ENCODE data around the gene SMARCB1. TPM values are rescaled to one million over a fixed set of nuclear protein-coding genes. Genes with fewer than 3 reads are reported as not detected.
A peak's percentile ranks its signal among the peaks of the same experiment; 100 is the strongest.

Gene SMARCB1
- total RNA-seq: 10 to 100 TPM; 91.4 to 92.6 TPM

DNA sequence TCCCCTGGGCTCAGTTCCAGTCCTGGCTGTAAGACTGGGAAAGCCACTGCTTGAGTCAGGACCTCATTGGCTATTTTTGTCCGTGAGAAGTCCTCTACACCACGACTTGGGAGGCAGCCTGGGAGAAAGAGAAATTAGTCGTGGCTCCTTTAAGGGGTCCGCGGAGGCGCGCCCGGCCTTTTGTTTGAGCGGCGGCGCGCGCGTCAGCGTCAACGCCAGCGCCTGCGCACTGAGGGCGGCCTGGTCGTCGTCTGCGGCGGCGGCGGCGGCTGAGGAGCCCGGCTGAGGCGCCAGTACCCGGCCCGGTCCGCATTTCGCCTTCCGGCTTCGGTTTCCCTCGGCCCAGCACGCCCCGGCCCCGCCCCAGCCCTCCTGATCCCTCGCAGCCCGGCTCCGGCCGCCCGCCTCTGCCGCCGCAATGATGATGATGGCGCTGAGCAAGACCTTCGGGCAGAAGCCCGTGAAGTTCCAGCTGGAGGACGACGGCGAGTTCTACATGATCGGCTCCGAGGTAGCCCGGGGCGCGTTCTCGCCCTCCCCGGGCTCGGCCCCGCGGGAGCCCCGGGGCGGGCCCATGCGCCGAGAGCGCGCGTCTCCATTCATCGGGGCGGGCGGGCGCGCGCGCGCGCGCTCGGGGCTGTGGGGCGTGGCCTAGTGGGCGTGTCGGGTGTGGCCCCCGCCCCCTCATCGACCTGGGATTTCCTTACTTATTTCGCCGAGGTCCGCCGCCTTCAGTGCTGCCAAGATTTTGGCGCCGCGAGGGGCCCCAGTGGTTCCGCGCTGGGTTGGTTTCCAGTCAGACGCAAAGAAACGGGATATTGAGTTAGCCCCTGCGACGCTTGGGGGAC, at the start of gene SMARCB1:
SMARCB1 (plus strand) TSS at position 215 of the 848 bp plus-strand sequence; CDS start at position 419, 204 bp downstream.
- Mint-ChIP-seq H3K4me1 (peaks cover 48% of the 10 kb centered on the region), H3K27me3 (no peaks in the 10 kb centered on the region), H3K4me3 (peak within 1 kb of the TSS; percentile 89), H3K9me3 (no peaks in the 10 kb centered on the region), H3K27ac (peak within 1 kb of the TSS; percentile 97), H3K36me3 (ENCODE audit: low read depth) (peaks cover 6% of the 10 kb centered on the region)
- ChIA-PET POLR2A (no interaction called here), CTCF (interaction anchor here (1.4 kb wide), 1 partner anchor 19 kb away, joined by 3 read pairs; the partner anchor contains the start of gene CHCHD10)
- peak; percentile 89 for DNase-seq

DNA sequence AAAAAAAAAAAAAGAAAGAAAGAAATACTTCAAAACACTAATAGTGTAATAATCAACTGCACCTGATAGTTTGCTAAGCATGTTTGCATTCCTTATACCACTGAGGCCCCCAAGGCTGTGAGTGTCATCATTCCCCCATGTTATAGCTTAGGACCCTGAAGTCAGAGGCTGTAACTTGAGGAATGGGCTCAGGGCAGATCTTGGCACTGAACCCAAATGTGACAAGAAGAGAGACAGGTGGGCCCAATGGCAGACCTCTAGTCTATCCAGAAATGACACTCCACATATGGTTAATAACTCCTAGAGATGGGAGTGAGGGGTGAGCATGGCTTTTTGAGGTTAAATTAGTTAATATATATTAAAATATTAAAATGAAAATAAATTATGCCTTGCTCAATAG, 49.1 kb upstream of the SMARCB1 start:
- no peaks in the 10 kb centered on the region for H3K36me3 Mint-ChIP-seq (ENCODE audit: low read depth)
- DNase-seq: no peak
- POLR2A ChIA-PET: no interaction called here

DNA sequence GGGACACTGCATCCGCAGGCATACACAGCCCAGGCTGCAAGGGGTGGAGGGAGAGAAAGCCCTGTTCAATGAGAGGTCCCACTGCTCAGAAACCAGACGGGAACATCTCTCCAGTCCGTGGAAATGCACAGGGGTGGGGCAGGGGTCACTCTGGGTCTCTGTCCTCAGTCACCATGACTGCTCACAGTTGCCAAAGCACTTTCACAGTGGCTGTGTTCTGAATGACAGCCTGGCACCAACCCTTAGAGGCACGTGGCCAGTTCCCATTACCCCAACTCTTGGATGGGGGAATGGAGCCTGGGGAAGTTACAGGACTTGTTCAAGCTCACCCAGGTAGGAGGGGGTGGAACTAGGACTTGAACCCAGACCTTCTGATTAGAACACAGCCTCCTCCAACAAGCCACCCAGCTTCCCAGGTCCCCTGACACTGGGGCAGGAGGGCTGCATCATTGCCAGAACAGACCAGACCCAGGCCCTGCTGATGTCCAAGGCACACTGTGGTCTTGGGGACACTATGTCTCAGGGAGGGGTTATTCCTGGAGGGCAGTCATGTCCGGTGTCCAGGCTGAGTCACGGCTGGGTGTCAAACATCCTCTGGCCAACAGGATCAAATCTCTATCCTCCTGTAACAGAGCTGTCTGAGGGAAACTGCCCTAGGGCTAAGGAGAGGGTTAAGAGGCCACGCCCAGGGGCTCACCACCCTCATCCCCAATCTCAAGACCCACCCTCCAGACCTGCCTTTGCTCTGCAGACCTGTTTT, 44.1 kb upstream of the SMARCB1 start:
- H3K9me3 Mint-ChIP-seq: peaks cover 7% of the 10 kb centered on the region
- H3K27ac Mint-ChIP-seq: no peak overlapping the region
- peaks cover 19% of the 10 kb centered on the region for H3K36me3 Mint-ChIP-seq (ENCODE audit: low read depth)
- no peak for DNase-seq
- CTCF ChIA-PET: interaction anchor here (0.6 kb wide), 1 partner anchor 63 kb away, joined by 4 read pairs; no protein-coding TSS in a partner anchor
- H3K27me3 Mint-ChIP-seq: no peaks in the 10 kb centered on the region
- POLR2A ChIA-PET: no interaction called here
- no peak overlapping the region for H3K4me3 Mint-ChIP-seq
- H3K4me1 Mint-ChIP-seq: peaks cover 3% of the 10 kb centered on the region

More for the DNA sequence above, 49.1 kb upstream of the SMARCB1 start:
- H3K9me3 Mint-ChIP-seq: no peaks in the 10 kb centered on the region
- CTCF ChIA-PET: interaction anchor here (0.6 to 1.1 kb wide), 4 partner anchors 9 to 813 kb away, joined by 3 read pairs; partner anchors contain the start of gene MIF
- no peak overlapping the region for H3K4me3 Mint-ChIP-seq
- peaks cover 3% of the 10 kb centered on the region for H3K4me1 Mint-ChIP-seq
- no peak overlapping the region for H3K27ac Mint-ChIP-seq
- H3K27me3 Mint-ChIP-seq: no peaks in the 10 kb centered on the region

DNA sequence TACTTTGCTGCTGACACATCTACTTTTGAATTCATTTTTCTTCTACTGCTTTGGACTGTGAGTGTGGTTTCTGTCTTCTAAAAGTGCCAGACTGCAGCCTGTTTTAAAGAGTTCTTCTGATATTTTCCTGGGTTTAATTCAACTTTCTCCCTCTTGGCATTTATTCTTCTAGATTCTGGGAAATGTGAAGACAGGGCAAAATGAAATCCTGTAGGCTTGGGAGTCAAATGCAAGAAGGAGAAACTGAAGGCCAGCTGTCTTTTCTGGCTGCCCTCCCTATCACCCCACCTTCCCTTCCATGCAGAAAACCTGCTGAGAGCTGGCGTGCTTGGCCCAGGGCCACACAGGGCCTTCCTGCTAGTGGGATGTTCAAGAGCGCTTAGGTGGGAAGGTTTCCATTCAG, 43.5 kb upstream of the SMARCB1 start:
- peaks cover 7% of the 10 kb centered on the region for H3K9me3 Mint-ChIP-seq
- H3K4me3 Mint-ChIP-seq: no peak overlapping the region
- no peak for DNase-seq
- H3K27me3 Mint-ChIP-seq: no peaks in the 10 kb centered on the region
- ChIA-PET CTCF (interaction anchor here (1.3 to 1.4 kb wide), 2 partner anchors 16 to 30 kb away, joined by 3 to 4 read pairs; no protein-coding TSS in a partner anchor), POLR2A (no interaction called here)
- no peak overlapping the region for H3K27ac Mint-ChIP-seq
- H3K4me1 Mint-ChIP-seq: peaks cover 3% of the 10 kb centered on the region
- peaks cover 19% of the 10 kb centered on the region for H3K36me3 Mint-ChIP-seq (ENCODE audit: low read depth)

DNA sequence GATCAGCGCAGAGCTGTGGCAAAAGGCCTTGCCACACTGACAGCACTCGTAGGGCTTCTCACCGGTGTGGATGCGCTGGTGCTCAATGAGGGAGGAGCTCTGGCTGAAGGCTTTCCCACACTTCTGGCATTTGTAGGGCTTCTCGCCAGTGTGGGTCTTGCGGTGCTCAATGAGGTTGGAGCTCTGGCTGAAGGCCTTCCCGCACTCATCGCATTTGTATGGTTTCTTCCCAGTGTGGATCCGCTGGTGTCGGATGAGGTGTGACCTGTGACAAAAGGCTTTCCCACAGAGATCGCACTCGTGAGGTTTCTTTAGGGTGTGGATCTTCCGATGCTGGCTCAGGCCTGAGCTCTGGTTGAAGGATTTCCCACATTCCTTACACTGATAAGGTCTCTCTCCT, 42.8 kb upstream of the SMARCB1 start:
- ChIA-PET CTCF (interaction anchor here (1.1 to 1.4 kb wide), 3 partner anchors 16 to 30 kb away, joined by 3 to 4 read pairs (median 3); partner anchors contain the start of gene CHCHD10), POLR2A (interaction anchor here (0.6 kb wide), 1 partner anchor 154 kb away, joined by 4 read pairs; no protein-coding TSS in a partner anchor)
- H3K27me3 Mint-ChIP-seq: no peaks in the 10 kb centered on the region
- DNase-seq: no peak
- no peak overlapping the region for H3K4me3 Mint-ChIP-seq
- peaks cover 7% of the 10 kb centered on the region for H3K9me3 Mint-ChIP-seq
- no peak overlapping the region for H3K27ac Mint-ChIP-seq
- peaks cover 19% of the 10 kb centered on the region for H3K36me3 Mint-ChIP-seq (ENCODE audit: low read depth)
- H3K4me1 Mint-ChIP-seq: no peaks in the 10 kb centered on the region

DNA sequence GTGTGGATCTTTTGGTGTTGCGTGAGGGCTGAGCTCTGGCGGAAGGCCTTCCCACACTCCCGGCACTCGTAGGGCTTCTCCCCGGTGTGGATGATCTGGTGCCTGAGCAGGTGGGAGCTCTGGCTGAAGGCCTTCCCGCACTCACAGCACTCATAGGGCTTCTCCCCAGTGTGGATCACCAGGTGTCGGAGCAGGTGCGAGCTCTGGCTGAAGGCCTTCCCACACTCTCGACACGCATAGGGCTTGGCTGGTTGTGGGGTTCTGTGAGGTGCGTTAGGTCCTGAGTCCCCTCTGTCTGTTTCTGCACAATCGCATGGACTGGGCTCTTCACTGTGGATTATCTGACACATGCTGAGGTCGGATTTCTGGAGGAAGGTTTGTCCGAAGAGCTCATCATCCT, 42.3 kb upstream of the SMARCB1 start:
- Mint-ChIP-seq H3K27ac (no peak overlapping the region), H3K9me3 (peaks cover 7% of the 10 kb centered on the region), H3K4me1 (no peaks in the 10 kb centered on the region), H3K36me3 (ENCODE audit: low read depth) (peaks cover 19% of the 10 kb centered on the region), H3K4me3 (no peak overlapping the region), H3K27me3 (no peaks in the 10 kb centered on the region)
- DNase-seq: no peak
- ChIA-PET CTCF (interaction anchor here (1.1 to 1.4 kb wide), 3 partner anchors 15 to 31 kb away, joined by 3 to 4 read pairs (median 3); partner anchors contain the start of gene CHCHD10), POLR2A (interaction anchor here (0.6 kb wide), 1 partner anchor 155 kb away, joined by 4 read pairs; no protein-coding TSS in a partner anchor)

DNA sequence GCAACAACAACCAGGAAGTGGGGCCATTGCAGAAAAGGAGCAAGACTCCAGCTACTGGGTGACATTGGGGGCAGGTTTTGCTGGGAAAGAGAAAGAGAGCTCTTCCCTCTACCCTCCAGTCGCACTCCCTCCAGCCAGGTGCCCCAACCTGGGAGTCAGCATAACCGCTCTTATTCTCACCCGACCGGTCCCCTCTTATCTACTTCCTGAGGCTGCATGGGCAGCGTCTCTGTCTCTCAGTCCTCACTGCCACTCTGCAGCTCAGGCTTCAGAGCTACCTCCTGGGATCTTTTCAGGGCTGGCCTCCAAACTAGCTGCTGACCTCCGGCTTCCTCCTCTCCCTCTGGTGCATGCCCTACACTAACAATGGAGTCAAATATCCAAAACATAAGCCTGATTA, 41.0 kb upstream of the SMARCB1 start:
- Mint-ChIP-seq H3K4me1 (peaks cover 11% of the 10 kb centered on the region), H3K9me3 (peaks cover 7% of the 10 kb centered on the region), H3K27me3 (no peaks in the 10 kb centered on the region), H3K36me3 (ENCODE audit: low read depth) (peaks cover 19% of the 10 kb centered on the region), H3K27ac (no peak overlapping the region), H3K4me3 (no peak overlapping the region)
- POLR2A ChIA-PET: no interaction called here
- CTCF ChIA-PET: interaction anchor here (1.3 kb wide), 1 partner anchor 18 kb away, joined by 3 read pairs; no protein-coding TSS in a partner anchor
- no peak for DNase-seq

DNA sequence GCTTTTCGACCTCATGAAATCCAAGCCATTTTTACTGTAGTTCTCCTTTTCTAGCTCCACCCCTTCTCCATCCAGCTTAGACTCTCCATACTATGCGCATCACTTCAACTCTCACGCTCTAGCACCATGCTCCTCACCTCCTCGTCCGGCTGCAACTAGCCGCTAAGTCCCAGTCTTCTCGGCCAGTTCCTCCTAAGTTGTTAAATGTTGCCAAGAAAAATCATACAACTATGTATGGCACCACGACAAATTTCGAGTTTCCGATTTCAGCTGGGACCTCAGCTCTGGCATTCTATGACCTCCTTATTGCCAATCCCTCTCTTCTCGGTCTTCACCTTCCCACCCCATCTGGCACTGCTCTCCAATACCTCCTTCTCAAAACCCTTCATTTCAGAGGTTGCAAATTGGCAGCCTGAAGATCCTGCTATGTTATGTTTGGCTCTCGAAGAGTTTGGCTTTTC, 36.9 kb upstream of the SMARCB1 start:
- peak overlapping the region; percentile 79 for H3K4me3 Mint-ChIP-seq
- H3K4me1 Mint-ChIP-seq: peaks cover 17% of the 10 kb centered on the region
- H3K27ac Mint-ChIP-seq: peak overlapping the region; percentile 73
- peaks cover 4% of the 10 kb centered on the region for H3K36me3 Mint-ChIP-seq (ENCODE audit: low read depth)
- POLR2A ChIA-PET: no interaction called here
- no peak for DNase-seq
- CTCF ChIA-PET: interaction anchor here (0.6 to 3.5 kb wide), 3 partner anchors 16 to 51 kb away, joined by 3 to 20 read pairs (median 3); partner anchors contain the start of gene CHCHD10
- H3K9me3 Mint-ChIP-seq: no peaks in the 10 kb centered on the region
- no peaks in the 10 kb centered on the region for H3K27me3 Mint-ChIP-seq

DNA sequence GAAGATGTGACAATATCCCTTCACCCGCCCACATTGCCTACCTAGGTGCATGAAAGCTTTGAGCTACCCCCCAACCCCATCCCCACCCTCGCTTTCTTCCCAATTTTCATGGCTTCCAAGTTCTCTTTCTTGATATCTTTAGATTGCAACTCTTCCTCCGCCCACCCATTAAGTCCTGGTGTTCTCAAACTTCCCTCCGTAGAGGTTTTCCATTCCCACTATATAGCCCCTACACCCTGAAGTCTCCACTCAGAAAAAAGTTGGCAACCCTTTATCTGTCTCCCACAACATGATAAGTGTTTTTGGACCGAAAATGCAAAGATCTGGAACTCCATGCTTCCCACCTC, 36.4 kb upstream of the SMARCB1 start:
- no peaks in the 10 kb centered on the region for H3K36me3 Mint-ChIP-seq (ENCODE audit: low read depth)
- H3K27ac Mint-ChIP-seq: peak overlapping the region; percentile 73
- CTCF ChIA-PET: interaction anchor here (1.0 to 3.5 kb wide), 3 partner anchors 15 to 144 kb away, joined by 3 to 20 read pairs (median 4); partner anchors contain the start of genes CHCHD10 and MIF

DNA sequence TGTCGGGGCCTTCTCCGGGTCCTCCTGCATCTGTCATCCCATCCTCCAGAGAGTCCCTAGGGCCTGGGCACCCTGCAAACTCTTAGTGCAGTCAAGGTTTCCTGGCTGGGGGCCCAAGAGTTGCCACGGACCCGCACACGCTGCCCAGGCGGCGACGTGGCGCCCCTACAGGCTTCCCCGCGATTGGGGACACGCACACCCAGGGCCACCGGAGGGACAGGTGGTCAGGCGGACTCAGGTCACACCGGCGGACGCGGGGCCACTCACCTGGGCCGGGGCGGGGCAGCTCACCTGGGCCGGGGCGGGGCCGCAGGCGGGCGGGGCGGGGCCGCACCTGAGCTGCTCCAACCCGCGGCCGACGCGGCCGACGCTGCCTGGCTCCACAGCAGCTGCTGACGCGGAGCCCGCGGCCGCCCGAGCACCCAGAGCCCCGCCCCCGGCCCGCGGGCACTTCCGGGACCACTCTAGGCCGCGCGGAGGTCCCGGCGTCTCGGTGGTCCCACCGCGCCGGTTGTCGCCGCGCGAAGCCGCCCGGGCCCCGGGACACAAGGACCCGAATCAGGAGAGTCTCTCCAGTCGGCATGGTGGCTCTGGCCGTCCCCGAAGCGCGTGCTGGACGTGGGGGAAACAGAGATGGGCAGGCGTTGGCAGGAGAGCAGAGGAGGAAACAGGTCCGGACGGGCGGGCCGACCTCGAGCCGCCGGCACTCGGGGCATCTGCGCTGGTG, 35.9 kb upstream of the SMARCB1 start, which contains the start of gene ZNF70:
ZNF70 (minus strand) TSS at position 399 of the 727 bp plus-strand sequence. CDS start 5,972 bp downstream, outside the sequence.
- peak within 1 kb of the TSS; percentile 79 for H3K4me3 Mint-ChIP-seq
- peak within 1 kb of the TSS; percentile 73 for H3K27ac Mint-ChIP-seq
- H3K4me1 Mint-ChIP-seq: peaks cover 17% of the 10 kb centered on the region
- no peaks in the 10 kb centered on the region for H3K9me3 Mint-ChIP-seq
- peak; percentile 80 for DNase-seq
- no peaks in the 10 kb centered on the region for H3K36me3 Mint-ChIP-seq (ENCODE audit: low read depth)
- ChIA-PET POLR2A (interaction anchor here (0.7 kb wide), 1 partner anchor 613 kb away, joined by 3 read pairs; no protein-coding TSS in a partner anchor), CTCF (interaction anchor here (1.0 to 3.5 kb wide), 3 partner anchors 15 to 143 kb away, joined by 3 to 20 read pairs (median 4); partner anchors contain the start of genes CHCHD10 and MIF)
- no peaks in the 10 kb centered on the region for H3K27me3 Mint-ChIP-seq

More for the DNA sequence above, 36.4 kb upstream of the SMARCB1 start:
- Mint-ChIP-seq H3K4me3 (peak overlapping the region; percentile 79), H3K9me3 (no peaks in the 10 kb centered on the region), H3K27me3 (no peaks in the 10 kb centered on the region), H3K4me1 (peaks cover 17% of the 10 kb centered on the region)
- POLR2A ChIA-PET: no interaction called here
- DNase-seq: no peak

DNA sequence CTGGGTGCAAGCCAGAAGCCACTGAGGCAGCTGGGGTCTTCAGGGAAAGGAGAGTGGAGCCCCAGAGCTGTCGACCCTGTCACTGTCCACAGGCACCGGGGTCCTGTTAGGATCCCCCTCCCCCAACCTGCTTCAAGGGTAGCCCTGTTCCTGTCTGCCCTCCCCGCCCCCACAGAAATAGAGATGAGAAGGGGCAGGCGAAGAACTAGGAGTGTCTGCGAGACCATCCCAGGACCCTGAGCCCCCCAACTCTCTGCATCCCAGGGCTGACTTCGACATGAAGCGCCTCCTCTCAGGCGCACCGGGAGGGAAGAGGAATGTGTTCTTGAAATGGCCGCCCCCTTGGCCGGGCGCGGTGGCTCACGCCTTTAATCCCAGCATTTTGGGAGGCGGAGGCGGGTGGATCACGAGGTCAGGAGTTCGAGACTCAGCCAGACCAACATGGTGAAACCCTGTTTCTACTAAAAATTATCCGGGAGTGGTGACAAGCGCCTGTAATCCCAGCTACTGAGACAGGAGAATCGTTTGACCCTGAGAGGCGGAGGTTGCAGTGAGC, 35.2 kb upstream of the SMARCB1 start:
- Mint-ChIP-seq H3K27ac (peak overlapping the region; percentile 66), H3K9me3 (no peaks in the 10 kb centered on the region), H3K36me3 (ENCODE audit: low read depth) (no peaks in the 10 kb centered on the region), H3K4me3 (peak overlapping the region; percentile 66), H3K4me1 (peaks cover 17% of the 10 kb centered on the region), H3K27me3 (no peaks in the 10 kb centered on the region)
- ChIA-PET POLR2A (interaction anchor here (0.7 kb wide), 1 partner anchor 613 kb away, joined by 3 read pairs; no protein-coding TSS in a partner anchor), CTCF (interaction anchor here (0.6 to 3.5 kb wide), 3 partner anchors 14 to 232 kb away, joined by 4 to 20 read pairs (median 5); partner anchors contain the start of genes CHCHD10 and MIF)
- DNase-seq: no peak
